Thoracic aorta (tissue), 2 donors: ENCODE data around the gene ZNF776. TPM values are rescaled to one million over a fixed set of nuclear protein-coding genes. Genes with fewer than 3 reads are reported as not detected.

Experiments
- ATAC-seq: fragments of 150-250 bp; one replicate; pipeline ENCODE4 v1.8.0; 2017; ENCODE audit warnings: low read depth; ENCODE audit not compliant: insufficient number of reproducible peaks, low FRiP score
- DNase-seq: peaks from one replicate; pipeline ENCODE4 v3.0.0-alpha.2; 2020; ENCODE audit warnings: low spot score
- H3K27ac ChIP-seq, 2 donors: fragments of 200-600 bp; sonication (generic); 1 replicate in 1 of 2; 2 replicates in 1 of 2; pipeline ENCODE4 v1.5.1; 2016; ENCODE audit warnings: mild to moderate bottlenecking in 2 of 2, moderate library complexity in 2 of 2
- H3K27me3 ChIP-seq: fragments of 200-600 bp; sonication (generic); replicated peaks from 2 replicates; pipeline ENCODE4 v1.6.0; 2016; ENCODE audit warnings: mild to moderate bottlenecking; ENCODE audit not compliant: insufficient read depth
- H3K36me3 ChIP-seq: fragments of 200-600 bp; sonication (generic); one replicate; pipeline ENCODE4 v1.5.1; 2016
- H3K4me1 ChIP-seq, 2 donors: fragments of 200-600 bp; sonication (generic); 1 replicate in 1 of 2; 2 replicates in 1 of 2; pipeline versions ENCODE4 v1.5.1 to v1.6.0; 2016; ENCODE audit warnings: low read depth in 2 of 2, mild to moderate bottlenecking in 1 of 2; ENCODE audit not compliant: control insufficient read depth in 1 of 2
- H3K4me3 ChIP-seq: fragments of 200-600 bp; sonication (generic); 2 replicates; pipeline ENCODE4 v1.5.1; 2016; ENCODE audit warnings: mild to moderate bottlenecking
- H3K9me3 ChIP-seq: fragments of 200-600 bp; sonication (generic); 2 replicates; pipeline ENCODE4 v1.5.1; 2016
- total RNA-seq, 2 donors: library from RNA; depleted of rRNA; stranded (reverse); fragments of >200 nt; gene quantifications; one replicate each; pipeline versions ENCODE4 v1.1.0 to v1.2.3, GENCODE V29; 2016
- TF ChIP-seq, protein P1 (sequence below): fragments of 200-600 bp; sonication (generic); IDR thresholded peaks from one replicate; pipeline ENCODE4 v1.5.1; 2019; ENCODE audit warnings: antibody characterized with exemption

Gene ZNF776
- total RNA-seq, 2 donors from 2014 or later = 7.8 to 24.0 TPM

DNA sequence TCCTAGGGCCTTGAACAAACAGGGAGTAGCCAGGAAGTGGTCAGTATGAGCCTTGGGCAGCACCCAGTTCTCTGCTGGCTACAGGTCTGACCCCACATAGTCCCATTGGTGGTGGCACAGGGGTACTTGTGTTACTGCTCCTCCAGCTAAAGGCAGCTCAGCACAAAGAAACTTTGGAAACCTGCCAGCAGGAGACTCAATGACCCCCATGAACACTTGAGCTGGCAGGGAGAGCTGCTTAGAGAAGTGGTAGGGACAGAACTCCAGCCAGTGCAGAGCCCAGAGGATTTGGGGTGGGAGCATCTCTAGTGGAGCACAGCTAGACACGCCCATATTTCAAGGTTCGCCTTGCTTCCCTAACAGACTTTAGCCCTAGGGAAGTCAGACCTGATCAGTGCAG, 12.5 kb downstream of the ZNF776 start:
- no peak overlapping the region for H3K27ac ChIP-seq
- H3K9me3 ChIP-seq = peaks cover 61% of the 10 kb centered on the region
- H3K36me3 ChIP-seq = peaks cover 79% of the 10 kb centered on the region
- no peaks in the 10 kb centered on the region for H3K27me3 ChIP-seq
- DNase-seq (no peak), ATAC-seq (no peak)
- no peak overlapping the region for H3K4me3 ChIP-seq
- TF ChIP-seq, protein P1, sequence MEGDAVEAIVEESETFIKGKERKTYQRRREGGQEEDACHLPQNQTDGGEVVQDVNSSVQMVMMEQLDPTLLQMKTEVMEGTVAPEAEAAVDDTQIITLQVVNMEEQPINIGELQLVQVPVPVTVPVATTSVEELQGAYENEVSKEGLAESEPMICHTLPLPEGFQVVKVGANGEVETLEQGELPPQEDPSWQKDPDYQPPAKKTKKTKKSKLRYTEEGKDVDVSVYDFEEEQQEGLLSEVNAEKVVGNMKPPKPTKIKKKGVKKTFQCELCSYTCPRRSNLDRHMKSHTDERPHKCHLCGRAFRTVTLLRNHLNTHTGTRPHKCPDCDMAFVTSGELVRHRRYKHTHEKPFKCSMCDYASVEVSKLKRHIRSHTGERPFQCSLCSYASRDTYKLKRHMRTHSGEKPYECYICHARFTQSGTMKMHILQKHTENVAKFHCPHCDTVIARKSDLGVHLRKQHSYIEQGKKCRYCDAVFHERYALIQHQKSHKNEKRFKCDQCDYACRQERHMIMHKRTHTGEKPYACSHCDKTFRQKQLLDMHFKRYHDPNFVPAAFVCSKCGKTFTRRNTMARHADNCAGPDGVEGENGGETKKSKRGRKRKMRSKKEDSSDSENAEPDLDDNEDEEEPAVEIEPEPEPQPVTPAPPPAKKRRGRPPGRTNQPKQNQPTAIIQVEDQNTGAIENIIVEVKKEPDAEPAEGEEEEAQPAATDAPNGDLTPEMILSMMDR = no peak
- H3K4me1 ChIP-seq = no peaks in the 10 kb centered on the region

DNA sequence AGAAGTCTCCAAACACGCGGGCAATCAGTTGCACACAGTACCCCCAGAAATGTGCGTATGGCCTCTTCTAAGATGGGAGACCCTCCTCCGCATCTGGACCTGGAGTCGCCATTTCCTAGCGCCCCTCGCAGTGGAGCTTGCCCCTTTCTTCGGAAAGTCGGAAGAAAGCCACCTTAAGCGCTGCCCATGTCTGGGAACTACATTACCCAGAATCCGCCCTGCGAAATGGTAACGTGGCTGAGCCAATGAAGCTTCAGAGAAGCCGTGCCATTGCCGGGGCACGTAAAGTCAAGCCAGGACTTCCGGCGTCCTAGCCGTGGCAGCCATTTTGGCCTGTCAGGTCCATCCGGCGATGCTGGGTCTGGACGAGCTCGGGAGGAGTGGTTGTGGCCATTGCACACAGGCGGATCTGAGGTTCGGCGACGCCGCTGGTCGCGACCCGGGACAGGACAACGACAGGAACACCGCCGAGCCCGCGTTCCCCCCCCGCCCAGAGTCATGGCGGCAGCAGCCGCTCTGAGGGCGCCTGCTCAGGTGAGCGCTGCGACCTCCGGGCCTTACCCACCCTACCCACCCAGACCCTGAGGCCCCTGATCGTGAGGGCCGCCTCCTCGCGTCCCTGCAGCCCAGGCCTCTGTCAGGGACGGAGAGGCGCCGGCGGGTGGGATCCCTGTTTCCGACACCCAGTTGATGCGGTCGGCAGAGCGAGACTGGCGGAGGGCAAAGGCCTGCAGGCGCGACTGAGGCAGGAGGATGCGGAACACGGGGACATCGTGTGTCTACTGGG, 22.9 kb downstream of the ZNF776 start, which contains the start of gene ZNF586:
Gene ZNF586, plus strand, starts transcription at position 332 of the 787 bp plus-strand sequence. Its CDS starts 167 bp downstream, at position 499.
- Histone ChIP-seq H3K4me1 (peaks cover 6 to 8% of the 10 kb centered on the region in 2 donors), H3K27me3 (no peaks in the 10 kb centered on the region), H3K27ac (peak within 1 kb of the TSS in 1 of 2 donors; percentile 22), H3K4me3 (peak within 1 kb of the TSS; percentile 76), H3K36me3 (peaks cover 7% of the 10 kb centered on the region), H3K9me3 (peaks cover 15% of the 10 kb centered on the region)
- peak; percentile 35 for DNase-seq
- TF ChIP-seq, protein P1 = no peak
- peak; percentile 69 for ATAC-seq

DNA sequence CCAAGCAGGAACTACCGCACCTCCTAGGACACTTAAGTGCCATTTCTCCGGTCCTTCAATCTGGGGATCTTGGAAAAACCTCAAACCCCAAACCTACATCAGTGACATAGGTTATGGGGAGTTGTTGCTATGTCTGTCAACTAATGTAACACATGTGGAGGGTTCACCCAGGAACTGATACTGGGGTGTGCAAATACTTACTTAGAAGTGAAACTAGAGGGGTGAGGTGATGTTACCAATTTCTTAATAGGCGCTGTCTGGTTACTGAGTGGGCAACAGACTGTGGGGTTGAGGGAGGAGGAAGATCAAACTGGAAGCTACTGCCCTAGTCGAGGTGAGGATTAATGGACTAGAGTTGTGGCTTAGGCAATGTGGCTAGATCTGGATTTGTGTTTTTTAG, 24.8 kb downstream of the ZNF776 start:
- no peaks in the 10 kb centered on the region for H3K27me3 ChIP-seq
- no peak overlapping the region for H3K4me3 ChIP-seq
- H3K27ac ChIP-seq = no peak overlapping the region
- H3K4me1 ChIP-seq = peaks cover 6 to 8% of the 10 kb centered on the region in 2 donors
- ATAC-seq (no peak), DNase-seq (no peak)
- peaks cover 21% of the 10 kb centered on the region for H3K36me3 ChIP-seq
- peaks cover 30% of the 10 kb centered on the region for H3K9me3 ChIP-seq
- TF ChIP-seq, protein P1 = no peak

DNA sequence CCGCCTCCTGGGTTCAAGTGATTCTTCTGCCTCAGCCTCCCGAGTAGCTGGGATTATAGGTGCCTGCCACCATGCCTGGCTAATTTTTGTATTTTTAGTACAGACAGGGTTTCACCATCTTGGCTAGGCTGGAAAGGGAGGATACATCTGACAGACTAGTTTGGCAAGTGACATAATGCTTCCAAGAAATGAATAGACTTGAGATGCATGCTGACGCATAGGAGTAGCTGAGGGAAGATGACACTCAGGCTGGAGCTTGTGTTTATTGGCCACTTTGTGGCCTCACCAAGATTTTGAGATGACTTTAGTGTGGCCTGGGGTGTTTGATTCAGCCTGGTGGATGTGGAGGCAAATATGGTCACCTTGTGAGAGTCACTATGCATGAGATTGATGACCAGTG, 26.9 kb downstream of the ZNF776 start:
- TF ChIP-seq, protein P1 = no peak
- DNase-seq (no peak), ATAC-seq (no peak)
- Histone ChIP-seq H3K4me3 (no peak overlapping the region), H3K4me1 (peaks cover 6 to 8% of the 10 kb centered on the region in 2 donors), H3K36me3 (peaks cover 40% of the 10 kb centered on the region), H3K27ac (no peak overlapping the region), H3K9me3 (peaks cover 48% of the 10 kb centered on the region), H3K27me3 (no peaks in the 10 kb centered on the region)

DNA sequence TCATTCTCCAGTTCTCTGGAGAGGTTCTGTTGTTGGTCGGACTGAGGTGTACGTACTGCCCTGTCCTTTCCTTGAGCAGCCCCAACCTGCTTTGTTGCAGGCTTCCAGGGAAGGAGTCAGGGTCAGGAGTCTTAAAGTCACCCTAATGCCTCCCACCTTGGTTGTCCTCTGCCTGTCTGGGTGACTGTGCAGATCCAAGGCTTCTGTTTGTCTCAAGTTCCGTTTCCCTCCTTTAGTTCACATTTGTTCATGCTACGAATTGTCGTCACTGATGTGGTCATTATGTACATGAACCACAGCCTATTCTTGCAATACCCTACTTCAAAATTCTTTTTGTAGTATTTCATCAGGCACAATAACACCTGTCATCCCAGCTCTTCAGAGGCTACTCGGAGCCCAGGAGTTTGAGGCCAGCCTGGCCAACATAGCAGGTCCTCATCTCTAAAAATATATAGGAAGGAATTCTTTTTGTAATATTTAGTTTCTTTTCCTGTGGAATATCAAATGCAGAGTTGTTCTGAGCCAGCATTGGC, 30.2 kb downstream of the ZNF776 start:
- Histone ChIP-seq H3K36me3 (peaks cover 64% of the 10 kb centered on the region), H3K27me3 (no peaks in the 10 kb centered on the region), H3K9me3 (peaks cover 78% of the 10 kb centered on the region), H3K4me3 (no peak overlapping the region), H3K27ac (no peak overlapping the region), H3K4me1 (no peaks in the 10 kb centered on the region)
- ATAC-seq = no peak
- DNase-seq = no peak
- TF ChIP-seq, protein P1 = no peak
